ENCODE results near the gene RFPL4A.

Gene RFPL4A

GRCh38 chr19:55802281-55802680 lies 43.4 kb downstream of the RFPL4A start:
- DNase-seq (ENCODE audit: low read depth, low spot score) = no peak

- DNase-seq (ENCODE audit: low read depth, low spot score) = peak; percentile 8
Observed at GRCh38 chr19:55809381-55810058, 50.6 kb downstream of the RFPL4A start.

GRCh38 chr19:55811340-55811739 lies 52.4 kb downstream of the RFPL4A start:
- no peak for DNase-seq (ENCODE audit: low read depth, low spot score)

GRCh38 chr19:55812449-55812848 lies 53.6 kb downstream of the RFPL4A start:
- no peak for DNase-seq (ENCODE audit: low read depth, low spot score)
